ENCODE measurements around the gene COL2A1. TPM values are rescaled to one million over a fixed set of nuclear protein-coding genes. Genes with fewer than 3 reads are reported as not detected.

The COL2A1 gene
- total RNA-seq, 1 experiment from 2014 or later: 211 TPM

GRCh38 chr12:48009471-48009870, 5.2 kb upstream of the COL2A1 start:
- no peaks in the 10 kb centered on the region for H3K36me3 ChIP-seq
- no peaks in the 10 kb centered on the region for H3K27me3 ChIP-seq
- no peak overlapping the region for H3K4me3 ChIP-seq
- H3K9me3 ChIP-seq (replicated peaks): no peaks in the 10 kb centered on the region
- no peaks in the 10 kb centered on the region for H3K4me1 ChIP-seq
- H3K27ac ChIP-seq: no peak overlapping the region
- DNase-seq: no peak

- Histone ChIP-seq H3K27me3 (no peaks in the 10 kb centered on the region), H3K4me1 (no peaks in the 10 kb centered on the region), H3K4me3 (no peak overlapping the region), H3K27ac (no peak overlapping the region), H3K36me3 (no peaks in the 10 kb centered on the region), H3K9me3 (replicated peaks) (no peaks in the 10 kb centered on the region)
- DNase-seq: no peak
Measured at GRCh38 chr12:48008950-48009349, 4.7 kb upstream of the COL2A1 start.

GRCh38 chr12:48008349-48008748, 4.1 kb upstream of the COL2A1 start:
- Histone ChIP-seq H3K27me3 (no peaks in the 10 kb centered on the region), H3K4me1 (no peaks in the 10 kb centered on the region), H3K36me3 (no peaks in the 10 kb centered on the region), H3K27ac (no peak overlapping the region), H3K4me3 (no peak overlapping the region), H3K9me3 (replicated peaks) (no peaks in the 10 kb centered on the region)
- no peak for DNase-seq

GRCh38 chr12:48007206-48007605, 2.9 kb upstream of the COL2A1 start:
- H3K27me3 ChIP-seq: no peaks in the 10 kb centered on the region
- H3K27ac ChIP-seq: no peak overlapping the region
- no peaks in the 10 kb centered on the region for H3K4me1 ChIP-seq
- H3K9me3 ChIP-seq (replicated peaks): no peaks in the 10 kb centered on the region
- no peak for DNase-seq
- no peaks in the 10 kb centered on the region for H3K36me3 ChIP-seq
- H3K4me3 ChIP-seq: no peak overlapping the region

GRCh38 chr12:48005750-48006021, 1.4 kb upstream of the COL2A1 start:
- Histone ChIP-seq H3K27ac (no peak overlapping the region), H3K36me3 (no peaks in the 10 kb centered on the region), H3K27me3 (no peaks in the 10 kb centered on the region), H3K9me3 (replicated peaks) (no peaks in the 10 kb centered on the region), H3K4me1 (no peaks in the 10 kb centered on the region), H3K4me3 (no peak overlapping the region)
- DNase-seq: no peak

- Histone ChIP-seq H3K4me3 (peak overlapping the region; percentile 61), H3K4me1 (no peaks in the 10 kb centered on the region), H3K36me3 (no peaks in the 10 kb centered on the region), H3K27ac (peak overlapping the region; percentile 17), H3K27me3 (no peaks in the 10 kb centered on the region), H3K9me3 (replicated peaks) (no peaks in the 10 kb centered on the region)
- no peak for DNase-seq
Measured at GRCh38 chr12:48005001-48005749, 899 bp upstream of the COL2A1 start.

- peak; percentile 58 to 66 for DNase-seq
- no peaks in the 10 kb centered on the region for H3K9me3 ChIP-seq (replicated peaks)
- H3K27me3 ChIP-seq: no peaks in the 10 kb centered on the region
- H3K4me3 ChIP-seq: peak overlapping the region; percentile 61
- H3K27ac ChIP-seq: peak overlapping the region; percentile 34
- no peaks in the 10 kb centered on the region for H3K36me3 ChIP-seq
- H3K4me1 ChIP-seq: no peaks in the 10 kb centered on the region
Measured at GRCh38 chr12:48003226-48004052, 837 bp downstream of the COL2A1 start.

- no peaks in the 10 kb centered on the region for H3K9me3 ChIP-seq (replicated peaks)
- H3K4me1 ChIP-seq: no peaks in the 10 kb centered on the region
- peak overlapping the region; percentile 61 for H3K4me3 ChIP-seq
- DNase-seq: peak; percentile 81 to 82
- no peaks in the 10 kb centered on the region for H3K27me3 ChIP-seq
- peak overlapping the region; percentile 34 for H3K27ac ChIP-seq
- no peaks in the 10 kb centered on the region for H3K36me3 ChIP-seq
Measured at GRCh38 chr12:48002773-48003218, 1.5 kb downstream of the COL2A1 start.

GRCh38 chr12:48002414-48002730, 1.9 kb downstream of the COL2A1 start:
- H3K9me3 ChIP-seq (replicated peaks): no peaks in the 10 kb centered on the region
- H3K4me3 ChIP-seq: peak overlapping the region; percentile 61
- H3K4me1 ChIP-seq: no peaks in the 10 kb centered on the region
- no peaks in the 10 kb centered on the region for H3K36me3 ChIP-seq
- peak in 1 of 2 experiments; percentile 58 for DNase-seq
- H3K27ac ChIP-seq: peak overlapping the region; percentile 34
- no peaks in the 10 kb centered on the region for H3K27me3 ChIP-seq

GRCh38 chr12:48001505-48002413, 2.5 kb downstream of the COL2A1 start:
- peak overlapping the region; percentile 34 for H3K27ac ChIP-seq

GRCh38 chr12:48000878-48001504, 3.3 kb downstream of the COL2A1 start:
- peak overlapping the region; percentile 61 for H3K4me3 ChIP-seq
- H3K9me3 ChIP-seq (replicated peaks): no peaks in the 10 kb centered on the region
- DNase-seq: peak; percentile 52 to 62
- no peaks in the 10 kb centered on the region for H3K27me3 ChIP-seq
- H3K36me3 ChIP-seq: peaks cover 5% of the 10 kb centered on the region; the same call in 1 of the 2 replicates
- peak overlapping the region; percentile 34; the same call in 1 of the 2 replicates for H3K27ac ChIP-seq
- H3K4me1 ChIP-seq: no peaks in the 10 kb centered on the region

More at GRCh38 chr12:48001505-48002413, 2.5 kb downstream of the COL2A1 start:
- H3K36me3 ChIP-seq: no peaks in the 10 kb centered on the region
- peak overlapping the region; percentile 61 for H3K4me3 ChIP-seq
- H3K4me1 ChIP-seq: no peaks in the 10 kb centered on the region
- no peaks in the 10 kb centered on the region for H3K9me3 ChIP-seq (replicated peaks)
- peak; percentile 78 to 87 for DNase-seq
- H3K27me3 ChIP-seq: no peaks in the 10 kb centered on the region

- DNase-seq: no peak
- H3K9me3 ChIP-seq (replicated peaks): no peaks in the 10 kb centered on the region
- no peak overlapping the region for H3K27ac ChIP-seq
- peaks cover 17% of the 10 kb centered on the region for H3K36me3 ChIP-seq
- H3K4me1 ChIP-seq: no peaks in the 10 kb centered on the region
- H3K27me3 ChIP-seq: no peaks in the 10 kb centered on the region
- no peak overlapping the region for H3K4me3 ChIP-seq
Measured at GRCh38 chr12:47999816-48000215, 4.5 kb downstream of the COL2A1 start.

GRCh38 chr12:47997321-47997720, 7.0 kb downstream of the COL2A1 start:
- DNase-seq: no peak
- Histone ChIP-seq H3K27me3 (no peaks in the 10 kb centered on the region), H3K4me1 (no peaks in the 10 kb centered on the region), H3K9me3 (replicated peaks) (no peaks in the 10 kb centered on the region), H3K36me3 (peaks cover 29% of the 10 kb centered on the region), H3K4me3 (no peak overlapping the region), H3K27ac (no peak overlapping the region)

GRCh38 chr12:47995981-47996401, 8.3 kb downstream of the COL2A1 start:
- DNase-seq: no peak
- Histone ChIP-seq H3K27ac (no peak overlapping the region), H3K4me3 (no peak overlapping the region), H3K9me3 (replicated peaks) (no peaks in the 10 kb centered on the region), H3K4me1 (no peaks in the 10 kb centered on the region), H3K27me3 (no peaks in the 10 kb centered on the region), H3K36me3 (peaks cover 29% of the 10 kb centered on the region)
